Left ventricle myocardium inferior (tissue), 1 donor: ENCODE data around the gene GIGYF1. TPM values are rescaled to one million over a fixed set of nuclear protein-coding genes. Genes with fewer than 3 reads are reported as not detected.

Experiments used
- DNase-seq: peaks from one replicate; pipeline ENCODE4 v3.0.0-alpha.2; 2020
- H3K27ac ChIP-seq: fragments of 200-600 bp; replicated peaks from 2 replicates; pipeline ENCODE4 v1.8.0; 2021
- H3K27me3 ChIP-seq: fragments of 200-600 bp; 2 replicates; pipeline ENCODE4 v1.8.0; 2021; ENCODE audit warnings: low read depth
- H3K36me3 ChIP-seq: fragments of 200-600 bp; 2 replicates; pipeline ENCODE4 v1.8.0; 2021
- H3K4me1 ChIP-seq: fragments of 200-600 bp; 2 replicates; pipeline ENCODE4 v1.8.0; 2021
- H3K4me3 ChIP-seq: fragments of 200-600 bp; 2 replicates; pipeline ENCODE4 v1.8.0; 2021; ENCODE audit warnings: mild to moderate bottlenecking, moderate library complexity
- H3K9me3 ChIP-seq: fragments of 200-600 bp; replicated peaks from 2 replicates; pipeline ENCODE4 v1.8.0; 2021
- intact Hi-C: fragments of 100-400 bp; cut with micrococcal nuclease; formaldehyde crosslinking; loops from one replicate; pipeline ENCODE4 v1.11.0; 2022
- total RNA-seq: library from RNA; stranded (reverse); fragmentation: NEBNext Ultra II Directional; extraction: Animal tissue kit (Norgen Biotek cat#: 25700); gene quantifications from one replicate; pipeline ENCODE4 v1.2.1, GENCODE V29; 2021
- TF ChIP-seq, protein P1 (sequence below): fragments of 200-600 bp; IDR thresholded peaks from 2 replicates; pipeline ENCODE4 v1.8.0; 2021; ENCODE audit warnings: antibody characterized with exemption, mild to moderate bottlenecking, borderline replicate concordance
- donor health status: DM: no; HTN: yes; CAD: no; lungs with severe emphysema.

GIGYF1 gene
- total RNA-seq, 1 donor from 2014 or later: 24.5 TPM

DNA sequence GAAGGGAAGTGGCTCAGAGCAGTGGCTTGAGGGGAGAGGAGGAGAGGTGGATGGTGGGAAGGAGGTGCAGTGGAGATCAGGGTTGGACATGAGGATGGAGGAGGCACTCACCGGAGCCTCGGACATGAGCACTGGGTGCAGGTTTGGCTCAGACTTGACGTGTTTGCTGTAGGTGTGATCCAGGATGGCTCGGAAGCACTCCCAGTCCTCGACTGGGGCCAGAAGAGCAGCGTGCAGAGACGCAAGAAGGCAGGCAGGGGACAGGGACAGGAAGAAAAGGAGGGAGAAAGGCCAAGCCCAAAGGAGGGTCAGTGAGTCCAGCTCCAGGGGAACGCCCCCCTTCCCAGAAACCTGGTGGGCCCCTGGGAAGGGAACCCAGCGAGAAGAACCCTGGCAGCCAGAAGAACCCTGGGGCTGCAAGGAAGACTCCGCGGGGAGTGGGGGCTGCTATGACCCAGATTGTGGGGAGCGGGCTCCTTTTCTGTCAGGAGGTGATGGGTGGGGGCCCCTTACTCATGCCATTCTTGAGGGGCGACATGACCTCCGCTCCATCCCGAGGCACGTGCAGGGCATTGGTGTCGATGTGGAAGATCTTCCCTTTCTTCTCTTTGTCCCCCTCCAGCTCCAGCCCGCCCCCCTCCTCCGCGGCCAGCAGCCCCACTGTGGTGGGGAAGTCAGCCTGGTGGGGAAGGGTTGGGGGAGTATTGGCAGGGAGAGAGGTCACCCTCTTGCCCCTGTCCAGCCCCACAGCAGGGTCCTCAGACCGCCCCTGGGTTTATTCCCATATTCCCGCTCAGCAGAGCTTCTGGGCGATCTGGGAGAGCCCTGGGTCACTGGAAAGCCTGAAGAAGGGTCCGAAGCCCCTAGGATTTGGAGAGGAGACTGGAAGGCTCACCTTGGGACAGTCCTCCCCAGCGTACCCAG, 38.9 kb downstream of the GIGYF1 start:
- H3K27ac ChIP-seq: no peak overlapping the region
- H3K4me3 ChIP-seq: no peak overlapping the region
- no peak for DNase-seq
- no peaks in the 10 kb centered on the region for H3K9me3 ChIP-seq
- intact Hi-C loops: no loop called here
- peaks cover 100% of the 10 kb centered on the region for H3K27me3 ChIP-seq
- no peaks in the 10 kb centered on the region for H3K4me1 ChIP-seq
- TF ChIP-seq, protein P1, sequence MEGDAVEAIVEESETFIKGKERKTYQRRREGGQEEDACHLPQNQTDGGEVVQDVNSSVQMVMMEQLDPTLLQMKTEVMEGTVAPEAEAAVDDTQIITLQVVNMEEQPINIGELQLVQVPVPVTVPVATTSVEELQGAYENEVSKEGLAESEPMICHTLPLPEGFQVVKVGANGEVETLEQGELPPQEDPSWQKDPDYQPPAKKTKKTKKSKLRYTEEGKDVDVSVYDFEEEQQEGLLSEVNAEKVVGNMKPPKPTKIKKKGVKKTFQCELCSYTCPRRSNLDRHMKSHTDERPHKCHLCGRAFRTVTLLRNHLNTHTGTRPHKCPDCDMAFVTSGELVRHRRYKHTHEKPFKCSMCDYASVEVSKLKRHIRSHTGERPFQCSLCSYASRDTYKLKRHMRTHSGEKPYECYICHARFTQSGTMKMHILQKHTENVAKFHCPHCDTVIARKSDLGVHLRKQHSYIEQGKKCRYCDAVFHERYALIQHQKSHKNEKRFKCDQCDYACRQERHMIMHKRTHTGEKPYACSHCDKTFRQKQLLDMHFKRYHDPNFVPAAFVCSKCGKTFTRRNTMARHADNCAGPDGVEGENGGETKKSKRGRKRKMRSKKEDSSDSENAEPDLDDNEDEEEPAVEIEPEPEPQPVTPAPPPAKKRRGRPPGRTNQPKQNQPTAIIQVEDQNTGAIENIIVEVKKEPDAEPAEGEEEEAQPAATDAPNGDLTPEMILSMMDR: no peak
- no peaks in the 10 kb centered on the region for H3K36me3 ChIP-seq

DNA sequence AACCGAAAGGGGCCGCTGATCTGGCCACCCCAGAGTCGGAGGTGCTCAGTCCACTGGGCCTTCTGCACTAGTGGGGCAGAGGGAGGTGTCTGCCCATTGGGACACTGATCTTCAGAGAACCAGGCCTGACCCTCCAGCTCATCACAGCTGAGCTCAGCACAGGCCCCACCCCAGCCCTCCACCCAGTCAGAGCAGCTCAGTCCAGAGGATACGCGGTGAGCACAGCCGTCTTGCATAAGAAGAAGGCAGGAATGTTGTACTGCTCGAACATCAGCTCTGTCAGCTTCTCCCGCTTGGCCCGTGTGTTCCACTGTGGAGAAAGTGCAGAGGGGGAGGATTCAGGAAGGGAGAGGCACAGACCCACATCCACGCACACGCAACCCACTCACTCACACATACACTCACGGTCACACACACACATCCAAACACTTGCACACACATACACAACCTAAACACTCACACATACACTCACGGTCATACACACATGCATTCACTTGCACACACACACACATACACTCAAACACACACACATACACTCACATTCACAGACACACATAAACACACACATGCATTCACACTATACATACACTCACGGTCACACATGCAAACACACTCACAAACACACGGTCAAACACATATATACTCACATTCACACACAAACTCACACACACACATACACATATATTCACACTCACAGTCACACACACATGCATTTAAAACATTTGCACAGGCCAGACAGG, 44.1 kb downstream of the GIGYF1 start:
- H3K27me3 ChIP-seq: peaks cover 100% of the 10 kb centered on the region
- no peaks in the 10 kb centered on the region for H3K36me3 ChIP-seq
- intact Hi-C loops: no loop called here

DNA sequence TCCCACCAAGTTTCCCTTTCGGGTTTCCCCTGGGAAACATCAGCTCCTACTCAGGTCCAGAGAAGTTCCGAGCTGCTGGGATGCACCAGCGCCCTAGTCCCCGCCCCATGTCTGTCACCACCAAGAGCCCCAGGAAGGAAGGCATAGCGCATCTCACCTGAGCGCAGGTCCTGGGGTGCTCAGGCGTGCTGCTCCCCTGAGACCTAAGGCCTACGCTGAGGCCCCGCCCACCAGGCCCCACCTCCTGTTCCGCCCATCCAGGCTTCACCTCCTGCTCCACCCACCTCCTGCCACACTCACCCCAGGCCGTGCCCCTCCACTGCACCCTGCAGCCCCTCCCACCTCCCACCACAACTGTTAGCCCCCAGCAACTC, 51.5 kb downstream of the GIGYF1 start:
- intact Hi-C loops: no loop called here
- Histone ChIP-seq H3K27me3 (peaks cover 96% of the 10 kb centered on the region), H3K4me3 (no peak overlapping the region), H3K4me1 (no peaks in the 10 kb centered on the region), H3K9me3 (no peaks in the 10 kb centered on the region), H3K27ac (no peak overlapping the region), H3K36me3 (no peaks in the 10 kb centered on the region)
- no peak for DNase-seq
- TF ChIP-seq, protein P1: no peak

More for the DNA sequence above, 44.1 kb downstream of the GIGYF1 start:
- H3K27ac ChIP-seq: no peak overlapping the region
- no peak overlapping the region for H3K4me3 ChIP-seq
- H3K4me1 ChIP-seq: no peaks in the 10 kb centered on the region
- DNase-seq: no peak
- no peaks in the 10 kb centered on the region for H3K9me3 ChIP-seq
- TF ChIP-seq, protein P1: no peak

DNA sequence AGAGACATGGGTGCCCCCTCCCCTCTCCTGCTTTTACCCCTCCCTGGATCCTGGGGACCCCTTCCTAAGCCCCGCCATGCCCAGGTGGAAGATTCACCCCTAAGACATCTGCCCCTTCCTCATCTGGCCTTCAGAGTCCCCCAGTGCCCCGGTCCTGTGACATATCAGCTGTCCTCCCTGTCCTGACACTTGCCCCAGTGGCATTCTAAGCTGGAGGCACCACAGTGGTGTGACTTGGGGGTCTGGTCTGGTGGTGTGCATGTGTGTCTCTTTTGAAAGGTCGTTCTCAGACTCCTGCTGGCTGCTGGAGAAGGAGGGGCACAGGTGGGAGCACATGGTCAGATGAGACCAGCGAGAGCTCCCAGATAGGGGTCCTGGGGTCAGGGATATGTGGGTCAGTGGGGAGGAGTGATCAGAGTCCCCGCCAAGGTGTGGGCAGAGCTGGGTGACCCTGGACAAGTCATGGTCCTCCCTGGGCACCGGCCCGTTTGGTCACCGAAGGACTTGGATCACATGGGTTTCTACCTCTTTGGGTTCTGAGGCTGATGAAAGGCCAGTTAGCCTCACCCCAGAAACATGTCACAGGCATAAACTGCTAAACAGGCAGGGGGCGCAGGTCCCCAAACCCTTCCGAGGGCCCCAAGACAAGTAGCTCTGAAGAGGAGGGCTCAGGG, 52.1 kb downstream of the GIGYF1 start:
- TF ChIP-seq, protein P1: no peak
- peaks cover 96% of the 10 kb centered on the region for H3K27me3 ChIP-seq
- no peaks in the 10 kb centered on the region for H3K4me1 ChIP-seq
- no peaks in the 10 kb centered on the region for H3K36me3 ChIP-seq
- H3K9me3 ChIP-seq: no peaks in the 10 kb centered on the region
- no peak for DNase-seq
- intact Hi-C loops: no loop called here
- H3K4me3 ChIP-seq: no peak overlapping the region
- H3K27ac ChIP-seq: no peak overlapping the region

DNA sequence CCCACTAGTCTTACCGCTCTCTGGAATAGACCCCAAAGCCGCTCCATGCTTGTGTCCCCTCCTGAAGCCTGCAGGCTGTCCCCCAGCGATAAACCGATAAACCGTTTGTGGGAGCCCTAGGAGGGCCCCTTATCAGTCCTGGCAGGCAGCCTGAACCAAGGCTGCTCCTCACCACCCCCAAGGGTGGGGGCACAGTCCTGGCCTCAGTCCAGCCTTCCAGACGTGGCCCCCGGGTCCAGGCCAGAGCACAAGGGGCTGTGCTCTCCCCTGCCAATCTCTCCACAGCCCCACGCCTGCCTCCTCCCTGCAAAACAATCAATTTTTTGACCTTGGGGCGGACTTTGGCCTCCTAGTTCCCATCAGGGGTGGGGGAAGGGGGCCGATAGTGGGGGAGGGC, 52.6 kb downstream of the GIGYF1 start, which contains the start of gene TFR2:
TFR2 (minus strand) TSS at position 90 of the 397 bp plus-strand sequence; CDS start at position 47, 43 bp downstream.
- no peak for DNase-seq
- Histone ChIP-seq H3K9me3 (no peaks in the 10 kb centered on the region), H3K27me3 (peaks cover 96% of the 10 kb centered on the region), H3K36me3 (no peaks in the 10 kb centered on the region), H3K4me3 (no peak within 1 kb of the TSS), H3K27ac (no peak within 1 kb of the TSS), H3K4me1 (no peaks in the 10 kb centered on the region)
- intact Hi-C loops: no loop called here
- TF ChIP-seq, protein P1: no peak
